H9 (cell line): ENCODE measurements around the gene OR52K2. TPM values are rescaled to one million over a fixed set of nuclear protein-coding genes. Genes with fewer than 3 reads are reported as not detected.

Experiments used
- DNase-seq: peaks from one replicate; pipeline ENCODE4 v3.0.0-alpha.2; 2017
- H2AFZ ChIP-seq: one replicate; pipeline ENCODE4 v1.6.1; 2013; ENCODE audit warnings: mild to moderate bottlenecking, low read length, control low read depth, moderate library complexity
- H2AK5ac ChIP-seq: 2 replicates; pipeline ENCODE4 v1.6.1; 2013; ENCODE audit warnings: low read length, control low read depth, mixed read lengths; ENCODE audit not compliant: insufficient read length
- H2BK120ac ChIP-seq: one replicate; pipeline ENCODE4 v1.6.1; 2013; ENCODE audit warnings: low read depth, mild to moderate bottlenecking, low read length, control low read depth, inconsistent platforms; ENCODE audit not compliant: poor library complexity, severe bottlenecking
- H2BK12ac ChIP-seq: 2 replicates; pipeline ENCODE4 v1.6.1; 2013; ENCODE audit warnings: low read length, control low read depth, mixed read lengths, low read depth; ENCODE audit not compliant: insufficient read length
- H2BK15ac ChIP-seq: 2 replicates; pipeline ENCODE4 v1.6.1; 2013; ENCODE audit warnings: low read depth, low read length, control low read depth
- H2BK20ac ChIP-seq: one replicate; pipeline ENCODE4 v1.6.1; 2013; ENCODE audit warnings: low read depth, mild to moderate bottlenecking, low read length, control low read depth, inconsistent platforms; ENCODE audit not compliant: poor library complexity, severe bottlenecking
- H2BK5ac ChIP-seq: 2 replicates; pipeline ENCODE4 v1.6.1; 2013; ENCODE audit warnings: low read length, control low read depth, mixed read lengths; ENCODE audit not compliant: insufficient read length
- H3K14ac ChIP-seq: 2 replicates; pipeline ENCODE4 v1.6.1; 2013; ENCODE audit warnings: low read length, control low read depth; ENCODE audit not compliant: insufficient read depth
- H3K18ac ChIP-seq: 2 replicates; pipeline ENCODE4 v1.6.1; 2013; ENCODE audit warnings: low read depth, mild to moderate bottlenecking, mixed read lengths, low read length, control low read depth; ENCODE audit not compliant: insufficient read length
- H3K23ac ChIP-seq: 2 replicates; pipeline ENCODE4 v1.6.1; 2013; ENCODE audit warnings: low read length, control low read depth, mixed read lengths, low read depth; ENCODE audit not compliant: insufficient read length
- H3K23me2 ChIP-seq: 2 replicates; pipeline ENCODE4 v1.6.1; 2013; ENCODE audit warnings: low read depth, mild to moderate bottlenecking, mixed read lengths, low read length, control low read depth; ENCODE audit not compliant: insufficient read length, poor library complexity, severe bottlenecking
- H3K27ac ChIP-seq: 2 replicates; pipeline ENCODE4 v1.5.1; 2013; ENCODE audit warnings: low read length, control low read depth, mixed read lengths, low read depth; ENCODE audit not compliant: insufficient read length
- H3K27me3 ChIP-seq: 2 replicates; pipeline ENCODE4 v1.6.1; 2013; ENCODE audit warnings: low read length, control low read depth, inconsistent platforms; ENCODE audit not compliant: insufficient read depth
- H3K4ac ChIP-seq: 2 replicates; pipeline ENCODE4 v1.6.1; 2013; ENCODE audit warnings: low read depth, mild to moderate bottlenecking, control low read depth, inconsistent platforms, low read length, moderate library complexity
- H3K4me1 ChIP-seq: 2 replicates; pipeline ENCODE4 v1.6.1; 2013; ENCODE audit warnings: low read length, control low read depth, inconsistent platforms; ENCODE audit not compliant: insufficient read depth
- H3K4me2 ChIP-seq: 2 replicates; pipeline ENCODE4 v1.6.1; 2013; ENCODE audit warnings: low read length, control low read depth, mixed read lengths; ENCODE audit not compliant: insufficient read length, insufficient read depth
- H3K56ac ChIP-seq: 2 replicates; pipeline ENCODE4 v1.6.1; 2013; ENCODE audit warnings: low read depth, mild to moderate bottlenecking, mixed read lengths, low read length, control low read depth; ENCODE audit not compliant: insufficient read length
- H3K79me1 ChIP-seq: 2 replicates; pipeline ENCODE4 v1.6.1; 2013; ENCODE audit warnings: low read depth, mild to moderate bottlenecking, moderate library complexity, low read length, control low read depth, inconsistent platforms; ENCODE audit not compliant: insufficient read depth, poor library complexity, severe bottlenecking
- H3K79me2 ChIP-seq: 2 replicates; pipeline ENCODE4 v1.6.1; 2013; ENCODE audit warnings: low read length, control low read depth, inconsistent platforms; ENCODE audit not compliant: insufficient read depth
- H3K9ac ChIP-seq: 2 replicates; pipeline ENCODE4 v1.6.1; 2013; ENCODE audit warnings: low read length, control low read depth, mixed read lengths; ENCODE audit not compliant: insufficient read length; ENCODE audit errors: extremely low read depth
- H3K9me3 ChIP-seq: one replicate; pipeline ENCODE4 v1.6.1; 2013; ENCODE audit warnings: low read depth, low read length, inconsistent platforms; ENCODE audit not compliant: control insufficient read depth
- H3T11ph ChIP-seq: one replicate; pipeline ENCODE4 v1.6.1; 2013; ENCODE audit warnings: mild to moderate bottlenecking, low read length, control low read depth, inconsistent platforms
- H4K20me1 ChIP-seq: one replicate; pipeline ENCODE4 v1.6.1; 2013; ENCODE audit not compliant: control insufficient read depth, insufficient read length, insufficient read depth
- H4K5ac ChIP-seq: 2 replicates; pipeline ENCODE4 v1.6.1; 2013; ENCODE audit warnings: low read depth, mild to moderate bottlenecking, mixed read lengths, low read length, control low read depth; ENCODE audit not compliant: insufficient read length
- H4K8ac ChIP-seq: replicated peaks from 2 replicates; pipeline ENCODE4 v1.6.1; 2013; ENCODE audit warnings: low read length, control low read depth, mixed read lengths, low read depth; ENCODE audit not compliant: insufficient read length
- H4K91ac ChIP-seq: 2 replicates; pipeline ENCODE4 v1.6.1; 2013; ENCODE audit warnings: low read depth, mild to moderate bottlenecking, moderate library complexity, mixed read lengths, low read length, control low read depth; ENCODE audit not compliant: insufficient read length
- H3K27ac Mint-ChIP-seq, 3 experiments: 2 replicates in 2 of 3; 3 replicates in 1 of 3; pipeline ENCODE4 v1.8.0; 2020 to 2021; ENCODE audit warnings: mixed read lengths in 3 of 3, mild to moderate bottlenecking in 1 of 3, moderate library complexity in 1 of 3
- H3K27me3 Mint-ChIP-seq: 2 replicates; pipeline ENCODE4 v1.8.0; 2021; ENCODE audit warnings: low read depth, mild to moderate bottlenecking, moderate library complexity, mixed read lengths
- H3K36me3 Mint-ChIP-seq, 3 experiments: 2 replicates in 2 of 3; 3 replicates in 1 of 3; pipeline ENCODE4 v1.8.0; 2020 to 2021; ENCODE audit warnings: low read depth in 3 of 3, mixed read lengths in 3 of 3; ENCODE audit not compliant: insufficient read depth in 1 of 3
- H3K4me1 Mint-ChIP-seq, 2 experiments: 2 replicates each; pipeline ENCODE4 v1.8.0; 2020; ENCODE audit warnings: mixed read lengths in 2 of 2
- H3K4me3 Mint-ChIP-seq, 2 experiments: 2 replicates in 1 of 2; 3 replicates in 1 of 2; pipeline ENCODE4 v1.8.0; 2020 to 2021; ENCODE audit warnings: mild to moderate bottlenecking in 2 of 2, mixed read lengths in 2 of 2, moderate library complexity in 1 of 2
- H3K9me3 Mint-ChIP-seq, 2 experiments: 2 replicates in 1 of 2; 3 replicates in 1 of 2; pipeline ENCODE4 v1.8.0; 2020; ENCODE audit warnings: mild to moderate bottlenecking in 2 of 2, mixed read lengths in 2 of 2, moderate library complexity in 1 of 2
- CTCF ChIP-seq: fragments of 200-600 bp; sonication (generic); conservative IDR thresholded peaks from 3 replicates; pipeline ENCODE4 v1.8.0; 2021; ENCODE audit warnings: antibody characterized with exemption, mild to moderate bottlenecking
- WGBS: extraction: QIAGEN DNeasy Blood & Tissue Kit; methylation state at CpG from one replicate; pipeline ENCODE4 v1.1.7; 2013; ENCODE audit warnings: missing lambda C conversion rate, low lambda C conversion rate, mixed read lengths; ENCODE audit not compliant: insufficient read length; ENCODE audit errors: extremely low coverage; 5-methylcytosine and 5-hydroxymethylcytosine counted together
- total RNA-seq: library from RNA; stranded (reverse); gene quantifications from 2 replicates; pipeline ENCODE4 v1.2.1, GENCODE V29; 2021

OR52K2 gene
- total RNA-seq, 1 experiment from 2014 or later: not detected

- no peaks in the 10 kb centered on the region for H3K27me3 ChIP-seq
- H4K91ac ChIP-seq: no peak overlapping the region
- H3K9ac ChIP-seq: no peak overlapping the region
- no peak overlapping the region for H4K8ac ChIP-seq
- H3K79me1 ChIP-seq: no peaks in the 10 kb centered on the region
- no peak overlapping the region for H3K18ac ChIP-seq
- no peak overlapping the region for H3K27ac ChIP-seq
- H3K14ac ChIP-seq: no peak overlapping the region
- H3K23ac ChIP-seq: no peak overlapping the region
- H3K27ac Mint-ChIP-seq: no peak overlapping the region; a peak in 2 of 7 replicates
- no peak overlapping the region for H3K4ac ChIP-seq
- no peak overlapping the region for H3T11ph ChIP-seq
- no peak overlapping the region for H2BK5ac ChIP-seq
- no peak overlapping the region for H2BK20ac ChIP-seq
- no peak overlapping the region for H2BK12ac ChIP-seq
- H3K79me2 ChIP-seq: no peaks in the 10 kb centered on the region
- no CpG with 5 or more reads among the region's 8 CpGs for WGBS
- no peak overlapping the region for H3K4me2 ChIP-seq
- no peaks in the 10 kb centered on the region for H3K9me3 ChIP-seq
- TF ChIP-seq CTCF: no peak
- H3K9me3 Mint-ChIP-seq: no peaks in the 10 kb centered on the region
- no peaks in the 10 kb centered on the region for H3K23me2 ChIP-seq
- no peaks in the 10 kb centered on the region for H3K4me1 Mint-ChIP-seq
- H3K27me3 Mint-ChIP-seq: peaks cover 2% of the 10 kb centered on the region; the same call in 1 of the 2 replicates
- no peak overlapping the region for H3K4me3 Mint-ChIP-seq
- H2BK15ac ChIP-seq: no peak overlapping the region
- H2AK5ac ChIP-seq: no peak overlapping the region
- H3K56ac ChIP-seq: no peak overlapping the region
- H2BK120ac ChIP-seq: no peak overlapping the region
- H3K4me1 ChIP-seq: no peaks in the 10 kb centered on the region
- no peaks in the 10 kb centered on the region for H4K20me1 ChIP-seq
- H3K36me3 Mint-ChIP-seq: no peaks in the 10 kb centered on the region
- no peak for DNase-seq
- H2AFZ ChIP-seq: no peak overlapping the region
- H4K5ac ChIP-seq: no peak overlapping the region
Observed at GRCh38 chr11:4418403-4418802, 30.7 kb upstream of the OR52K2 start.
